ENCODE results near the gene TMEM80. TPM values are rescaled to one million over a fixed set of nuclear protein-coding genes. Genes with fewer than 3 reads are reported as not detected.
A peak's percentile ranks its signal among the peaks of the same experiment; 100 is the strongest.

Gene TMEM80
- total and polyA plus RNA-seq, 7 experiments from 2014 or later, result 26.2 to 44.3 (median 37.8) TPM

DNA sequence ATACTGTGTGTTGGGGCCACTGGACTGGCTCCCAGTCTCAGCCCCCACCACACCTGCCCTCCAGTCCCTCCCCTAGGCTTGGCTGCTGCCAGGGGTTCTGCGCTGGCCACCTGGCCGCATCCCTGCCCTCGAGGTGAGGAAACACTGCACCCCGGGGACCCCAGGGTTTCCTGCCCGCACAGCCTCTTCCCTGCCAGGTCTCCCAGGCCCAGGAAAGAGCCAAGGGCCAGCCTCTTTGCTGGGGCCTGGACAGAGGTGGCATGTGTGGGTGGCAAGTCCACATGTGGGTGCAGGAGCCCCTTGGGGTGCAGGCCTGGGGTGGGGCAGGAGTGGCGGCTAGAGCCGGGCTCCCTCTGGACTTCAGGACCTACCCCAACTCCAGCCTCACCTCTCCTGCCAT lies 12.9 kb downstream of the TMEM80 start:
- Histone ChIP-seq H3K4me1 (ENCODE audit: control insufficient read depth in 2 of 2, insufficient read depth in 2 of 2, low read length in 2 of 2) (peaks cover 0 to 6% of the 10 kb centered on the region in 2 donors), H3K27me3 (ENCODE audit: control insufficient read depth in 2 of 2, insufficient read depth in 2 of 2, low read length in 2 of 2) (peaks cover 0 to 6% of the 10 kb centered on the region in 2 donors), H3K9me3 (ENCODE audit: control insufficient read depth in 2 of 3, low read length in 3 of 3) (no peaks in the 10 kb centered on the region), H3K27ac (ENCODE audit: low read depth, low read length) (no peak overlapping the region), H3K36me3 (ENCODE audit: control insufficient read depth in 2 of 3, insufficient read depth in 3 of 3, low read length in 3 of 3) (peaks cover 0 to 3% (median 0%) of the 10 kb centered on the region in 3 experiments), H3K4me3 (ENCODE audit: low read length) (no peak overlapping the region)
- Mint-ChIP-seq H3K36me3 (peaks cover 0 to 2% (median 0%) of the 10 kb centered on the region in 5 donors), H3K4me1 (peaks cover 0 to 17% (median 5%) of the 10 kb centered on the region in 7 donors), H3K27me3 (peaks cover 0 to 29% (median 19%) of the 10 kb centered on the region in 5 donors), H3K27ac (no peak overlapping the region), H3K9me3 (no peaks in the 10 kb centered on the region), H3K4me3 (no peak overlapping the region)
- DNase-seq, result no peak
- ChIA-PET POLR2A (no interaction called here), CTCF (no interaction called here)
- no peak for ATAC-seq
- intact Hi-C loops (cut with micrococcal nuclease), result no loop called here

DNA sequence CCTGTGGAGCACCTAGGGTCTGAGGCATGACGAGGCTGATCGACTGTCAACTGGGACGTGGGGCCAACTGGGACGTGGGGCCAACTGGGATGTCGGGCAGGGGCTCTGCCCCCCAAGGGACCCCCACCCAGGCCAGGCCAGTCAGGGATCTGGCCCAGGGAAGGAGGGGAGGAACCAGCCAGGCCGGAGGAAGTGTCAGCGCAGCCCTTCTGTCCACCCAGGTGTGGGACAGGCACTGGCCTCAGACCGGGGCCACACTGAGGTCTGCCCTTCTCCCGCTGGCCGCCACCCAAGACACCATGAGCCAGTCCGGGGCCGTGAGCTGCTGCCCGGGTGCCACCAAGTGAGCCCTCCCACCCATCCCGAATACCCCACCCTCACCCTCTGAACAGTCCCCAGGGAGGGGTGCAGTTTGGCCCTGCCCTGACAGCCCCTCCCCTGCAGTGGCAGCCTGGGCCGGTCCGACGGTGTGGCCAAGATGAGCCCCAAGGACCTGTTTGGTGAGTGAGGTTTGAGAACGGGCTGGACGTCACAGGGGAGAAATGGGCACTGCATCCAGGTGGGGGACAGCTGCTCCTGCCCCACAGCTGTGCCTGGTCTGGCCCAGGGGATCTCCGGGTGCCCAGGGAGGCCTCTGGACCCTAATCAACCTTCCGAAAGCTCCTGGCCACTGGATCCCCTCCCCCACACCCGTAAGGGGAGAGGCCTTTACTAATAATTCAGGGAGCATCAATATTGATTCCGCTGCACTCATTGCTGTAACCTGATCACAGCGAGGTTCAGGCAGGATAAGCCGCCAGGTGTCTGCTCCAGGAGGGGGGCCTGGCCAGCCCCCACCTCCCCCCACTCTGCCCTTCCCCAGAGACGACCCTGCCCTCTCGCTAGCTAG lies 13.7 kb downstream of the TMEM80 start:
- Mint-ChIP-seq H3K27ac (no peak overlapping the region), H3K4me3 (no peak overlapping the region), H3K9me3 (no peaks in the 10 kb centered on the region), H3K36me3 (no peaks in the 10 kb centered on the region), H3K4me1 (peaks cover 0 to 15% (median 5%) of the 10 kb centered on the region in 7 donors), H3K27me3 (peaks cover 0 to 29% (median 19%) of the 10 kb centered on the region in 5 donors)
- Histone ChIP-seq H3K27ac (ENCODE audit: low read depth, low read length) (no peak overlapping the region), H3K36me3 (ENCODE audit: control insufficient read depth in 2 of 3, insufficient read depth in 3 of 3, low read length in 3 of 3) (no peaks in the 10 kb centered on the region), H3K9me3 (ENCODE audit: control insufficient read depth in 2 of 3, low read length in 3 of 3) (no peaks in the 10 kb centered on the region), H3K27me3 (ENCODE audit: control insufficient read depth in 2 of 2, insufficient read depth in 2 of 2, low read length in 2 of 2) (peaks cover 0 to 6% of the 10 kb centered on the region in 2 donors), H3K4me1 (ENCODE audit: control insufficient read depth in 2 of 2, insufficient read depth in 2 of 2, low read length in 2 of 2) (peaks cover 0 to 6% of the 10 kb centered on the region in 2 donors), H3K4me3 (ENCODE audit: low read length) (no peak overlapping the region)
- intact Hi-C loops (cut with micrococcal nuclease), result no loop called here
- CTCF ChIA-PET, result no interaction called here
- DNase-seq (no peak), ATAC-seq (no peak)
- POLR2A ChIA-PET, result no interaction called here

DNA sequence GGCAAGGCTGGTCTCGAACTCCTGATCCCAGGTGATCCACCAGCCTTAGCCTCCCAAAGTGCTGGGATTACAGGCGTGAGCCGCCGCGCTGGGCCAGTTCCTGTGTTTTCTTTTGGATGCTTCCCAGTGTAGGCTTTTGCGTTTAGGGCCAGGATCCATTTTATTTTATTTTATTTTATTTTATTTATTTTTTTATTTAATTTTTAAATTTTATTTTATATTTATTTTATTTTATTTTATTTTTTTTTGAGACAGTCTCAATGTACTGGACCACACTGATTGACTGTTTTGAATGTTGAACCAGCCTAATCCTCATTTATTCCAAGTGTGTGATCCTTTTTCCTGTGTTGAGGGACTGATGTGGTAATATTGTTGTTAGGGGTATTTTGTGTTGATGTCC lies 18.8 kb downstream of the TMEM80 start:
- Mint-ChIP-seq H3K9me3 (peaks cover 0 to 14% (median 0%) of the 10 kb centered on the region in 11 donors), H3K4me3 (no peak overlapping the region), H3K36me3 (peaks cover 0 to 4% (median 2%) of the 10 kb centered on the region in 5 donors), H3K27me3 (peaks cover 0 to 36% (median 13%) of the 10 kb centered on the region in 5 donors), H3K27ac (peak overlapping the region in 1 of 9 donors; percentile 9), H3K4me1 (peaks cover 0 to 12% (median 4%) of the 10 kb centered on the region in 7 donors)
- Histone ChIP-seq H3K27ac (ENCODE audit: low read depth, low read length) (no peak overlapping the region), H3K9me3 (ENCODE audit: control insufficient read depth in 2 of 3, low read length in 3 of 3) (no peaks in the 10 kb centered on the region), H3K27me3 (ENCODE audit: control insufficient read depth in 2 of 2, insufficient read depth in 2 of 2, low read length in 2 of 2) (no peaks in the 10 kb centered on the region), H3K36me3 (ENCODE audit: control insufficient read depth in 2 of 3, insufficient read depth in 3 of 3, low read length in 3 of 3) (no peaks in the 10 kb centered on the region), H3K4me3 (ENCODE audit: low read length) (no peak overlapping the region), H3K4me1 (ENCODE audit: control insufficient read depth in 2 of 2, insufficient read depth in 2 of 2, low read length in 2 of 2) (no peaks in the 10 kb centered on the region)
- ATAC-seq (no peak), DNase-seq (no peak)
- ChIA-PET CTCF (interaction anchor here (0.6 kb wide), 1 partner anchor 123 kb away, joined by 3 read pairs; no protein-coding TSS in a partner anchor), POLR2A (no interaction called here)
- intact Hi-C loops (cut with micrococcal nuclease), result no loop called here

DNA sequence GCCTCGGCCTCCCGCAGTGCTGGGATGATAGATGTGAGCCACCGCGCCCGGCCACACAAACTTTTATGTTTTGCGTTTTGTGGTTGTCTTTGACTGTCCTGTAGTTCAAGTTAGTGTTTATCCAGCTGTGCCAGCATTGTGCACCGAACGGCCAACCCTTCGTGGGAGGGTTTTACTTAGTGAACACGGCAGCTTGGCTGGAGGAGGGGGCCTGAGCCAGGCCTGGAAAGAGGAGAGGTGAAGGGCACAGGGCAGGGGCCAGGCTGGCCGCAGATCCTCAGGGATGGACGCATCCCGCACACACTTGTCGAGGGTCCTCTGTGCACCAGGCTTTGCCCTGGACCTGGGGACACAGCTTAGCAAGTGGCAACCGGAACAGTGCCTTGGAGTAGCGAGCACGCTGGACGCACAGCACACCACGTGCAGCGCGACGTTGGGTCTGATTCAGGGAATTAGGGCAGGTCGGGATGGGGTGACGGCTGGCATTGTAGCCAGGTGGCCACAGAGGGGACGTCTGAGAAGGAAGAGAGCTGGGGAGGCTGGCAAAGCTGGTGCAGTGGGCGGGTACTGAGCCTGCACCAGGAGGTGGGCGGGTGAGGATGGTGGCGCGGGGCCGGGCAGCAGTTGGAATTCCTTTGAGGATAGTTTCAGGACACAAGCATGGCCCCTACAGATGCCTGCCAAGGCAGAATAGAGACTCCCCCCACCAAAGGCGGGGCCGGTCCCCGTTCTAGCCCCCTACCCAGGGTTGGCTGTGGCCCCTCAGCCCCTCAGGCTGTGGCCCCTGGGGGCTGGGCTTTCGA lies 23.8 kb downstream of the TMEM80 start:
- ChIA-PET POLR2A (interaction anchor here (1.4 to 1.9 kb wide), 2 partner anchors 9 to 24 kb away, joined by 4 to 10 read pairs; partner anchors contain the start of genes DEAF1 and TMEM80), CTCF (interaction anchor here (1.0 kb wide), 1 partner anchor 56 kb away, joined by 3 read pairs; no protein-coding TSS in a partner anchor)
- no peak overlapping the region for H3K4me3 ChIP-seq (ENCODE audit: low read length)
- Mint-ChIP-seq H3K36me3 (peaks cover 0 to 4% (median 2%) of the 10 kb centered on the region in 5 donors), H3K4me3 (peak overlapping the region in 8 of 10 donors; percentile 9 to 79 (median 44)), H3K9me3 (peaks cover 0 to 14% (median 2%) of the 10 kb centered on the region in 11 donors), H3K27me3 (peaks cover 0 to 43% (median 17%) of the 10 kb centered on the region in 5 donors), H3K27ac (no peak overlapping the region), H3K4me1 (peaks cover 6 to 15% (median 10%) of the 10 kb centered on the region in 7 donors)
- H3K36me3 ChIP-seq (ENCODE audit: control insufficient read depth in 2 of 3, insufficient read depth in 3 of 3, low read length in 3 of 3), result no peaks in the 10 kb centered on the region
- no peaks in the 10 kb centered on the region for H3K9me3 ChIP-seq (ENCODE audit: control insufficient read depth in 2 of 3, low read length in 3 of 3)
- peaks cover 8 to 21% of the 10 kb centered on the region in 2 donors for H3K4me1 ChIP-seq (ENCODE audit: control insufficient read depth in 2 of 2, insufficient read depth in 2 of 2, low read length in 2 of 2)
- no peak overlapping the region for H3K27ac ChIP-seq (ENCODE audit: low read depth, low read length)
- intact Hi-C loops (cut with micrococcal nuclease), result loop anchor here (5.0 to 10.0 kb wide), 3 partner anchors 182 to 312 kb away; partner anchors contain the start of genes HRAS (in 1 of the 2), LRRC56 (in 1 of the 2) and PTDSS2 (in 1 of the 2)
- DNase-seq (no peak), ATAC-seq (no peak)
- H3K27me3 ChIP-seq (ENCODE audit: control insufficient read depth in 2 of 2, insufficient read depth in 2 of 2, low read length in 2 of 2), result no peaks in the 10 kb centered on the region

DNA sequence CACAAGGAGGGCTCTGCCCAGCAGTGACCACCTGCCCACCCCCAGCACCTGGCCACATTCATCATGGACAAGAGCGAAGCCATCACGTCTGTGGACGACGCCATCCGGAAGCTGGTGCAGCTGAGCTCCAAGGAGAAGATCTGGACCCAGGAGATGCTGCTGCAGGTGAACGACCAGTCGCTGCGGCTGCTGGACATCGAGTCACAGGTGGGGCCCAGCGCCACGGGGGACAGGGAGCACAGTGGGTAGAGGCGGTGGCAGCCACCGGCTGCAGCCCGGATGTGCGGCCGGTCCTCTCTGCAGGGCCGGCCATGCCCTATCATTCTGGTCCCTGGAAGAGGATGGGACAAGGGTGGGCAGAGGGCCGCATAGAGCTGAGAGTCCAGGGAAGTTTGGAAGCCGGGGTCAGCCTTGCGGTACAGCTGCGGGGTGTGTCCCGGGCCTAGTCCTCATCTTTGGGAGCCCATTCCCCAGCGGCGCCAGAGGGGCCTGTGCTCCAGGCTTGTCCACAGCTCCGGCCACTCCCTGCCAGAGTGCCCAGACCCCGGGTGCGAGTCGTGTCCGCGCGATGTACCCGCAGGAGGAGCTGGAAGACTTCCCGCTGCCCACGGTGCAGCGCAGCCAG lies 24.5 kb downstream of the TMEM80 start:
- H3K27ac ChIP-seq (ENCODE audit: low read depth, low read length), result no peak overlapping the region
- intact Hi-C loops (cut with micrococcal nuclease), result loop anchor here (5.0 to 10.0 kb wide), 3 partner anchors 183 to 313 kb away; partner anchors contain the start of genes HRAS (in 1 of the 2), LRRC56 (in 1 of the 2) and PTDSS2 (in 1 of the 2)
- Mint-ChIP-seq H3K4me1 (peaks cover 6 to 15% (median 10%) of the 10 kb centered on the region in 7 donors), H3K27ac (no peak overlapping the region), H3K36me3 (peaks cover 0 to 3% (median 0%) of the 10 kb centered on the region in 5 donors), H3K27me3 (peaks cover 0 to 43% (median 20%) of the 10 kb centered on the region in 5 donors), H3K9me3 (peaks cover 0 to 8% (median 2%) of the 10 kb centered on the region in 11 donors), H3K4me3 (peak overlapping the region in 6 of 10 donors; percentile 17 to 79 (median 55))
- ChIA-PET POLR2A (interaction anchor here (0.5 to 1.9 kb wide), 4 partner anchors 15 to 151 kb away, joined by 3 to 10 read pairs (median 3); partner anchors contain the start of genes DEAF1 and TMEM80), CTCF (interaction anchor here (1.0 kb wide), 2 partner anchors 39 to 57 kb away, joined by 3 to 5 read pairs; no protein-coding TSS in a partner anchor)
- H3K36me3 ChIP-seq (ENCODE audit: control insufficient read depth in 2 of 3, insufficient read depth in 3 of 3, low read length in 3 of 3), result no peaks in the 10 kb centered on the region
- H3K4me1 ChIP-seq (ENCODE audit: control insufficient read depth in 2 of 2, insufficient read depth in 2 of 2, low read length in 2 of 2), result peaks cover 8 to 21% of the 10 kb centered on the region in 2 donors
- no peaks in the 10 kb centered on the region for H3K27me3 ChIP-seq (ENCODE audit: control insufficient read depth in 2 of 2, insufficient read depth in 2 of 2, low read length in 2 of 2)
- no peak overlapping the region for H3K4me3 ChIP-seq (ENCODE audit: low read length)
- ATAC-seq, result no peak
- no peak for DNase-seq
- H3K9me3 ChIP-seq (ENCODE audit: control insufficient read depth in 2 of 3, low read length in 3 of 3), result no peaks in the 10 kb centered on the region
